Esophagus squamous epithelium (tissue), 4 donors: ENCODE measurements around the gene TADA2B.
"Not testable (repeated sequence)": the region's sequence is repeated elsewhere in the genome, so short reads cannot be mapped to it uniquely, and the experiment has no call there.

Experiments
- CTCF ChIP-seq, 6 experiments: fragments of 450-650 bp in 4 of 6; fragments of 200-600 bp in 2 of 6; sonication (generic) in 2 of 6; IDR thresholded peaks; one replicate each; pipeline ENCODE4 v1.5.1; 2016 to 2019; ENCODE audit warnings: antibody characterized with exemption in 6 of 6, mild to moderate bottlenecking in 4 of 6, moderate library complexity in 4 of 6
- POLR2A ChIP-seq, 4 donors: fragments of 450-650 bp; IDR thresholded peaks; one replicate each; pipeline ENCODE4 v1.6.1; 2017; ENCODE audit warnings: antibody characterized with exemption in 4 of 4, mild to moderate bottlenecking in 4 of 4, moderate library complexity in 3 of 4

GRCh38 chr4:7079909-7080308 lies 36.7 kb downstream of the TADA2B start:
- not testable (repeated sequence) for TF ChIP-seq CTCF, POLR2A (IDR thresholded peaks at IDR 0.05)
